MG63 (cell line): ENCODE data around the gene ALDOC. TPM values are rescaled to one million over a fixed set of nuclear protein-coding genes. Genes with fewer than 3 reads are reported as not detected.

Experiments used
- DNase-seq: peaks from one replicate; pipeline ENCODE4 v3.0.0-alpha.2; 2020
- H3K27me3 ChIP-seq: fragments of 250-450 bp; sonication (Bioruptor Pico); 2 replicates; pipeline ENCODE4 v1.5.1; 2020; ENCODE audit warnings: mild to moderate bottlenecking, moderate library complexity
- H3K36me3 ChIP-seq: fragments of 250-450 bp; sonication (Bioruptor Pico); 2 replicates; pipeline ENCODE4 v1.5.1; 2020; ENCODE audit warnings: mild to moderate bottlenecking, moderate library complexity
- H3K4me3 ChIP-seq: fragments of 250-450 bp; sonication (Bioruptor Pico); 2 replicates; pipeline ENCODE4 v1.5.1; 2020; ENCODE audit warnings: mild to moderate bottlenecking, moderate library complexity
- H3K9me3 ChIP-seq: fragments of 250-450 bp; sonication (Bioruptor Pico); 2 replicates; pipeline ENCODE4 v1.5.1; 2020; ENCODE audit warnings: mild to moderate bottlenecking, moderate library complexity
- total RNA-seq: library from RNA; depleted of rRNA; stranded (reverse); fragments of >200 nt; shearing (Covaris generic); gene quantifications from 2 replicates; pipeline ENCODE4 v1.2.3, GENCODE V29; 2014; ENCODE audit warnings: low replicate concordance

Gene ALDOC
- total RNA-seq, 1 experiment from 2014 or later: 1.1 TPM

- H3K4me3 ChIP-seq: peak overlapping the region; percentile 78
- H3K27me3 ChIP-seq: no peaks in the 10 kb centered on the region
- peaks cover 19% of the 10 kb centered on the region for H3K36me3 ChIP-seq
- no peak for DNase-seq
- no peaks in the 10 kb centered on the region for H3K9me3 ChIP-seq
These were observed 4.2 kb downstream of the ALDOC start for GRCh38 chr17:28572259-28573039.

- Histone ChIP-seq H3K36me3 (peaks cover 10% of the 10 kb centered on the region), H3K27me3 (no peaks in the 10 kb centered on the region), H3K9me3 (no peaks in the 10 kb centered on the region), H3K4me3 (peak within 1 kb of the TSS; percentile 78)
- DNase-seq: peak; percentile 96
These were observed 5.2 kb downstream of the ALDOC start, which contains the start of gene PIGS for GRCh38 chr17:28571361-28572122. Gene PIGS (minus strand): TSS chr17:28571524. CDS start chr17:28571496, 28 bp downstream.

- no peak for DNase-seq
- Histone ChIP-seq H3K36me3 (peaks cover 8% of the 10 kb centered on the region), H3K9me3 (no peaks in the 10 kb centered on the region), H3K4me3 (peak overlapping the region; percentile 78), H3K27me3 (no peaks in the 10 kb centered on the region)
These were observed 5.9 kb downstream of the ALDOC start for GRCh38 chr17:28570716-28571360.

- Histone ChIP-seq H3K27me3 (no peaks in the 10 kb centered on the region), H3K4me3 (no peak overlapping the region), H3K9me3 (no peaks in the 10 kb centered on the region), H3K36me3 (peaks cover 6% of the 10 kb centered on the region)
- no peak for DNase-seq
These were observed 7.2 kb downstream of the ALDOC start for GRCh38 chr17:28569446-28569845.

GRCh38 chr17:28567604-28568003, 9.1 kb downstream of the ALDOC start:
- Histone ChIP-seq H3K9me3 (no peaks in the 10 kb centered on the region), H3K27me3 (no peaks in the 10 kb centered on the region), H3K36me3 (peaks cover 10% of the 10 kb centered on the region), H3K4me3 (no peak overlapping the region)
- no peak for DNase-seq

GRCh38 chr17:28563475-28563874, 13.2 kb downstream of the ALDOC start:
- H3K9me3 ChIP-seq: no peaks in the 10 kb centered on the region
- no peaks in the 10 kb centered on the region for H3K27me3 ChIP-seq
- H3K36me3 ChIP-seq: peaks cover 25% of the 10 kb centered on the region
- DNase-seq: no peak
- no peak overlapping the region for H3K4me3 ChIP-seq

GRCh38 chr17:28555022-28555421, 21.7 kb downstream of the ALDOC start:
- Histone ChIP-seq H3K9me3 (no peaks in the 10 kb centered on the region), H3K4me3 (no peak overlapping the region), H3K36me3 (peaks cover 23% of the 10 kb centered on the region), H3K27me3 (no peaks in the 10 kb centered on the region)
- no peak for DNase-seq

GRCh38 chr17:28554565-28554964, 22.1 kb downstream of the ALDOC start:
- no peak for DNase-seq
- H3K9me3 ChIP-seq: no peaks in the 10 kb centered on the region
- no peak overlapping the region for H3K4me3 ChIP-seq
- H3K27me3 ChIP-seq: no peaks in the 10 kb centered on the region
- peaks cover 22% of the 10 kb centered on the region for H3K36me3 ChIP-seq

- no peak overlapping the region for H3K4me3 ChIP-seq
- no peaks in the 10 kb centered on the region for H3K27me3 ChIP-seq
- peaks cover 28% of the 10 kb centered on the region for H3K36me3 ChIP-seq
- DNase-seq: no peak
- no peaks in the 10 kb centered on the region for H3K9me3 ChIP-seq
These were observed 23.6 kb downstream of the ALDOC start for GRCh38 chr17:28553000-28553505.

- DNase-seq: peak; percentile 77
- Histone ChIP-seq H3K36me3 (peaks cover 34% of the 10 kb centered on the region), H3K4me3 (peak within 1 kb of the TSS; percentile 93), H3K9me3 (no peaks in the 10 kb centered on the region), H3K27me3 (no peaks in the 10 kb centered on the region)
These were observed 24.3 kb downstream of the ALDOC start, which contains the start of gene UNC119 for GRCh38 chr17:28552176-28552999. Gene UNC119 (minus strand): TSS chr17:28552624. CDS start chr17:28552557, 67 bp downstream.

GRCh38 chr17:28551421-28552175, 25.1 kb downstream of the ALDOC start:
- no peaks in the 10 kb centered on the region for H3K9me3 ChIP-seq
- peak overlapping the region; percentile 93 for H3K4me3 ChIP-seq
- peaks cover 38% of the 10 kb centered on the region for H3K36me3 ChIP-seq
- H3K27me3 ChIP-seq: no peaks in the 10 kb centered on the region
- DNase-seq: no peak

- Histone ChIP-seq H3K36me3 (peaks cover 34% of the 10 kb centered on the region), H3K4me3 (no peak overlapping the region), H3K27me3 (no peaks in the 10 kb centered on the region), H3K9me3 (no peaks in the 10 kb centered on the region)
- DNase-seq: no peak
These were observed 25.8 kb downstream of the ALDOC start for GRCh38 chr17:28550858-28551257.

GRCh38 chr17:28549236-28550132, 27.2 kb downstream of the ALDOC start:
- DNase-seq: no peak
- Histone ChIP-seq H3K36me3 (peaks cover 30% of the 10 kb centered on the region), H3K4me3 (no peak overlapping the region), H3K27me3 (no peaks in the 10 kb centered on the region), H3K9me3 (no peaks in the 10 kb centered on the region)

- Histone ChIP-seq H3K36me3 (peaks cover 26% of the 10 kb centered on the region), H3K4me3 (no peak overlapping the region), H3K9me3 (no peaks in the 10 kb centered on the region), H3K27me3 (no peaks in the 10 kb centered on the region)
- DNase-seq: no peak
These were observed 28.1 kb downstream of the ALDOC start for GRCh38 chr17:28548417-28549130.
